ENCODE data around the gene EFHC1.

GRCh38 chr6:52483671-52484003 lies 63.5 kb downstream of the EFHC1 start:
- TF ChIP-seq CTCF (IDR thresholded peaks at IDR 0.05) (no peak), POLR2A (IDR thresholded peaks at IDR 0.05) (no peak)

Data from prostate gland (tissue), 2 donors.